ENCODE measurements around the gene RAB9A.
"Not testable (repeated sequence)": the region's sequence is repeated elsewhere in the genome, so short reads cannot be mapped to it uniquely, and the experiment has no call there.

The RAB9A gene

GRCh38 chrX:13688958-13689740 is at the start of gene RAB9A:
RAB9A (plus strand) TSS chrX:13689128; CDS start chrX:13708747, 19,619 bp downstream.
- peak; percentile 72 for DNase-seq

- not testable (repeated sequence) for DNase-seq
These were observed 47.2 kb upstream of the RAB9A start for GRCh38 chrX:13641684-13642083.

GRCh38 chrX:13645464-13646153 is 43.3 kb upstream of the RAB9A start:
- DNase-seq, result no peak

GRCh38 chrX:13646154-13646549 is 42.8 kb upstream of the RAB9A start:
- DNase-seq, result peak; percentile 44

GRCh38 chrX:13647709-13648212 is 41.2 kb upstream of the RAB9A start:
- DNase-seq, result peak; percentile 75

- peak; percentile 6 for DNase-seq
These were observed 40.6 kb upstream of the RAB9A start for GRCh38 chrX:13648336-13648735.

GRCh38 chrX:13649838-13650237 is 39.1 kb upstream of the RAB9A start:
- DNase-seq, result no peak

GRCh38 chrX:13650318-13650717 is 38.6 kb upstream of the RAB9A start:
- no peak for DNase-seq

- no peak for DNase-seq
These were observed 37.8 kb upstream of the RAB9A start for GRCh38 chrX:13651150-13651549.

GRCh38 chrX:13652287-13652793 is 36.6 kb upstream of the RAB9A start:
- DNase-seq, result peak; percentile 6

GRCh38 chrX:13652850-13653693 is 35.9 kb upstream of the RAB9A start, which contains the start of gene TCEANC:
TCEANC (plus strand) TSS chrX:13653141; CDS start chrX:13662509, 9,368 bp downstream.
- peak; percentile 95 for DNase-seq

GRCh38 chrX:13654116-13654515 is 34.8 kb upstream of the RAB9A start:
- DNase-seq, result no peak

- no peak for DNase-seq
These were observed 33.3 kb upstream of the RAB9A start for GRCh38 chrX:13655674-13656073.

GRCh38 chrX:13658602-13659001 is 30.3 kb upstream of the RAB9A start:
- peak; percentile 56 for DNase-seq

- peak; percentile 65 for DNase-seq
These were observed 29.9 kb upstream of the RAB9A start for GRCh38 chrX:13659063-13659462.

- DNase-seq, result peak; percentile 48
These were observed 27.1 kb upstream of the RAB9A start for GRCh38 chrX:13661735-13662288.

- DNase-seq, result no peak
These were observed 26.6 kb upstream of the RAB9A start for GRCh38 chrX:13662355-13662791.

- DNase-seq, result no peak
These were observed 24.9 kb upstream of the RAB9A start for GRCh38 chrX:13664020-13664419.

GRCh38 chrX:13666836-13667235 is 22.1 kb upstream of the RAB9A start:
- DNase-seq, result no peak

- DNase-seq, result no peak
These were observed 21.0 kb upstream of the RAB9A start for GRCh38 chrX:13667919-13668318.

- peak; percentile 80 for DNase-seq
These were observed 19.6 kb upstream of the RAB9A start for GRCh38 chrX:13669246-13669737.

GRCh38 chrX:13669755-13670154 is 19.2 kb upstream of the RAB9A start:
- not testable (repeated sequence) for DNase-seq
